KOPT-K1 (cell line): Measurements from ENCODE around the gene PATJ.
"Not testable (repeated sequence)": the region's sequence is repeated elsewhere in the genome, so short reads cannot be mapped to it uniquely, and the experiment has no call there.

ENCODE experiments used
- H3K27ac ChIP-seq: fragments of 200-600 bp; sonication (generic); 2 replicates; pipeline ENCODE4 v1.5.1; 2016; ENCODE audit warnings: antibody characterized with exemption, mild to moderate bottlenecking, low read depth, low read length; ENCODE audit not compliant: poor library complexity, severe bottlenecking
- H3K36me3 ChIP-seq: fragments of 200-600 bp; sonication (generic); 2 replicates; pipeline ENCODE4 v1.5.1; 2017; ENCODE audit warnings: antibody characterized with exemption, mild to moderate bottlenecking, low read length, moderate library complexity; ENCODE audit not compliant: insufficient read depth
- H3K9me3 ChIP-seq: fragments of 200-600 bp; sonication (generic); 2 replicates; pipeline ENCODE4 v1.5.1; 2017; ENCODE audit warnings: antibody characterized with exemption, low read length, mild to moderate bottlenecking; ENCODE audit not compliant: insufficient read depth, poor library complexity, severe bottlenecking

The PATJ gene

GRCh38 chr1:62183164-62184020 is 441.1 kb downstream of the PATJ start:
- not testable (repeated sequence) for H3K27ac ChIP-seq, H3K9me3 ChIP-seq, H3K36me3 ChIP-seq

- Histone ChIP-seq H3K36me3 (no peaks in the 10 kb centered on the region), H3K27ac (no peak overlapping the region), H3K9me3 (no peaks in the 10 kb centered on the region)
These were observed 442.1 kb downstream of the PATJ start for GRCh38 chr1:62184336-62184735.

GRCh38 chr1:62185233-62185632 is 443.0 kb downstream of the PATJ start:
- H3K27ac ChIP-seq, H3K36me3 ChIP-seq, H3K9me3 ChIP-seq: not testable (repeated sequence)

GRCh38 chr1:62185677-62186076 is 443.4 kb downstream of the PATJ start:
- Histone ChIP-seq H3K9me3 (no peaks in the 10 kb centered on the region), H3K27ac (no peak overlapping the region), H3K36me3 (no peaks in the 10 kb centered on the region)

- H3K27ac ChIP-seq: no peak overlapping the region
- no peaks in the 10 kb centered on the region for H3K36me3 ChIP-seq
- no peaks in the 10 kb centered on the region for H3K9me3 ChIP-seq
These were observed 445.3 kb downstream of the PATJ start for GRCh38 chr1:62187548-62187947.

GRCh38 chr1:62188111-62188510 is 445.8 kb downstream of the PATJ start:
- Histone ChIP-seq H3K36me3 (no peaks in the 10 kb centered on the region), H3K9me3 (no peaks in the 10 kb centered on the region), H3K27ac (no peak overlapping the region)

GRCh38 chr1:62194651-62195544 is 452.6 kb downstream of the PATJ start, which contains the start of gene L1TD1:
L1TD1 (plus strand) TSS chr1:62194849; CDS start chr1:62206629, 11,780 bp downstream.
- no peak within 1 kb of the TSS for H3K27ac ChIP-seq
- H3K9me3 ChIP-seq: no peaks in the 10 kb centered on the region
- no peaks in the 10 kb centered on the region for H3K36me3 ChIP-seq

- H3K27ac ChIP-seq: no peak overlapping the region
- H3K36me3 ChIP-seq: no peaks in the 10 kb centered on the region
- H3K9me3 ChIP-seq: no peaks in the 10 kb centered on the region
These were observed 453.9 kb downstream of the PATJ start for GRCh38 chr1:62196086-62196690.

GRCh38 chr1:62198069-62198780 is 455.9 kb downstream of the PATJ start:
- no peaks in the 10 kb centered on the region for H3K36me3 ChIP-seq
- H3K9me3 ChIP-seq: no peaks in the 10 kb centered on the region
- no peak overlapping the region for H3K27ac ChIP-seq

- Histone ChIP-seq H3K36me3 (no peaks in the 10 kb centered on the region), H3K27ac (no peak overlapping the region), H3K9me3 (no peaks in the 10 kb centered on the region)
These were observed 456.5 kb downstream of the PATJ start for GRCh38 chr1:62198781-62199125.

GRCh38 chr1:62207187-62207586 is 464.9 kb downstream of the PATJ start:
- Histone ChIP-seq H3K9me3 (peaks cover 12% of the 10 kb centered on the region), H3K27ac (no peak overlapping the region), H3K36me3 (no peaks in the 10 kb centered on the region)

- no peak overlapping the region for H3K27ac ChIP-seq
- H3K9me3 ChIP-seq: peaks cover 12% of the 10 kb centered on the region
- no peaks in the 10 kb centered on the region for H3K36me3 ChIP-seq
These were observed 465.8 kb downstream of the PATJ start for GRCh38 chr1:62208087-62208486.

GRCh38 chr1:62208970-62209369 is 466.7 kb downstream of the PATJ start:
- Histone ChIP-seq H3K9me3 (peaks cover 12% of the 10 kb centered on the region), H3K36me3 (no peaks in the 10 kb centered on the region), H3K27ac (no peak overlapping the region)

GRCh38 chr1:62209931-62210595 is 467.8 kb downstream of the PATJ start:
- H3K36me3 ChIP-seq: no peaks in the 10 kb centered on the region
- peaks cover 12% of the 10 kb centered on the region for H3K9me3 ChIP-seq
- H3K27ac ChIP-seq: no peak overlapping the region
